IMR-90 (cell line): ENCODE data around the gene ABCC10. TPM values are rescaled to one million over a fixed set of nuclear protein-coding genes. Genes with fewer than 3 reads are reported as not detected.
A peak's percentile ranks its signal among the peaks of the same experiment; 100 is the strongest.

Source experiments
- ATAC-seq: fragments of 200-7000 bp; cut with Tn5 transposase; 2 replicates; pipeline ENCODE4 v1.9.1; 2020; ENCODE audit warnings: low read depth, mild to moderate bottlenecking, moderate library complexity
- BruUV-seq: library from RNA; stranded (reverse); fragments of 400-500 nt; replicated peaks from 2 replicates; lab custom pipeline; 2021; lab: Mats Ljungman, UMichigan
- CTCF ChIA-PET: fragments of 300-600 bp; formaldehyde crosslinking; extraction: SDS; loops from one replicate; lab custom pipeline; 2021; ENCODE audit warnings: antibody characterized with exemption; lab: Yijun Ruan, JAX
- POLR2A ChIA-PET: fragments of 300-600 bp; sonication (Branson Sonifier 250); formaldehyde crosslinking; loops from one replicate; lab custom pipeline; 2022; ENCODE audit warnings: antibody characterized with exemption; ENCODE audit not compliant: unreplicated experiment; lab: Charles Lee
- DNase-seq: peaks from one replicate; pipeline ENCODE4 v3.0.0; 2013
- H2AFZ ChIP-seq: replicated peaks from 2 replicates; pipeline ENCODE3; 2013; ENCODE audit warnings: low read length, mild to moderate bottlenecking; ENCODE audit not compliant: poor library complexity
- H2AK5ac ChIP-seq: 2 replicates; pipeline ENCODE4 v1.6.1; 2013; ENCODE audit warnings: low read depth, low read length, inconsistent platforms
- H2AK9ac ChIP-seq: replicated peaks from 2 replicates; pipeline ENCODE3; 2013; ENCODE audit warnings: mild to moderate bottlenecking, low read depth, low read length, moderate library complexity; ENCODE audit not compliant: poor library complexity
- H2BK120ac ChIP-seq: 2 replicates; pipeline ENCODE4 v1.6.1; 2013; ENCODE audit warnings: low read depth, low read length, inconsistent platforms
- H2BK15ac ChIP-seq: 3 replicates; pipeline ENCODE4 v1.6.1; 2013; ENCODE audit warnings: low read depth, low read length, inconsistent platforms
- H2BK20ac ChIP-seq: 2 replicates; pipeline ENCODE4 v1.6.1; 2013; ENCODE audit warnings: low read depth, mild to moderate bottlenecking, inconsistent platforms, low read length, moderate library complexity
- H2BK5ac ChIP-seq: 2 replicates; pipeline ENCODE4 v1.6.1; 2013; ENCODE audit warnings: mild to moderate bottlenecking, low read depth, low read length, inconsistent platforms; ENCODE audit not compliant: poor library complexity, severe bottlenecking
- H3K14ac ChIP-seq: replicated peaks from 2 replicates; pipeline ENCODE4 v1.6.1; 2013; ENCODE audit warnings: low read depth, low read length, inconsistent platforms
- H3K18ac ChIP-seq: 2 replicates; pipeline ENCODE4 v1.6.1; 2013; ENCODE audit warnings: low read depth, low read length, control low read depth
- H3K23ac ChIP-seq: 2 replicates; pipeline ENCODE4 v1.6.1; 2013; ENCODE audit warnings: low read depth, low read length, inconsistent platforms
- H3K27ac ChIP-seq: 2 replicates; pipeline ENCODE4 v1.5.1; 2013; ENCODE audit warnings: mild to moderate bottlenecking, control low read depth, low read length; ENCODE audit not compliant: insufficient read depth
- H3K27me3 ChIP-seq: 2 replicates; pipeline ENCODE4 v1.6.1; 2013; ENCODE audit warnings: low read length; ENCODE audit not compliant: control insufficient read depth, insufficient read depth
- H3K36me3 ChIP-seq: 2 replicates; pipeline ENCODE4 v1.6.1; 2013; ENCODE audit warnings: low read length, mixed read lengths; ENCODE audit not compliant: control insufficient read depth, insufficient read depth
- H3K4ac ChIP-seq: 2 replicates; pipeline ENCODE4 v1.6.1; 2013; ENCODE audit warnings: low read depth, low read length, inconsistent platforms
- H3K4me1 ChIP-seq: 2 replicates; pipeline ENCODE4 v1.6.1; 2013; ENCODE audit warnings: low read length, mixed read lengths; ENCODE audit not compliant: control insufficient read depth, insufficient read depth
- H3K4me2 ChIP-seq: 2 replicates; pipeline ENCODE4 v1.6.1; 2013; ENCODE audit warnings: low read depth, mild to moderate bottlenecking, control low read depth, low read length, moderate library complexity
- H3K4me3 ChIP-seq: 2 replicates; pipeline ENCODE4 v1.5.1; 2013; ENCODE audit warnings: low read depth, mild to moderate bottlenecking, control low read depth, low read length, moderate library complexity; ENCODE audit not compliant: insufficient read depth
- H3K56ac ChIP-seq: 2 replicates; pipeline ENCODE4 v1.6.1; 2013; ENCODE audit warnings: low read length, inconsistent platforms; ENCODE audit not compliant: insufficient read depth; ENCODE audit errors: extremely low read depth
- H3K79me1 ChIP-seq, 2 experiments: 2 replicates each; pipeline ENCODE4 v1.6.1; 2013; ENCODE audit warnings: low read length in 2 of 2, inconsistent platforms in 1 of 2, low read depth in 1 of 2
- H3K9ac ChIP-seq: 2 replicates; pipeline ENCODE4 v1.6.1; 2013; ENCODE audit warnings: low read depth, low read length, control low read depth
- H3K9me1 ChIP-seq: 2 replicates; pipeline ENCODE4 v1.6.1; 2013; ENCODE audit warnings: low read length, inconsistent platforms; ENCODE audit not compliant: insufficient read depth
- H3K9me3 ChIP-seq: 2 replicates; pipeline ENCODE4 v1.6.1; 2013; ENCODE audit warnings: low read length; ENCODE audit not compliant: control insufficient read depth, insufficient read depth
- H4K20me1 ChIP-seq: 2 replicates; pipeline ENCODE4 v1.6.1; 2013; ENCODE audit warnings: low read length, inconsistent platforms; ENCODE audit not compliant: insufficient read depth
- H4K5ac ChIP-seq: 2 replicates; pipeline ENCODE4 v1.6.1; 2013; ENCODE audit warnings: mild to moderate bottlenecking, low read depth, low read length, control low read depth
- H4K8ac ChIP-seq, 2 experiments: 2 replicates each; pipeline ENCODE4 v1.6.1; 2013; ENCODE audit warnings: low read depth in 2 of 2, low read length in 2 of 2, control low read depth in 1 of 2, inconsistent platforms in 1 of 2
- H4K91ac ChIP-seq: 2 replicates; pipeline ENCODE4 v1.6.1; 2013; ENCODE audit warnings: low read depth, low read length, inconsistent platforms; ENCODE audit not compliant: insufficient read depth
- CEBPB ChIP-seq: IDR thresholded peaks from 2 replicates; pipeline ENCODE4 v1.6.1; 2012; ENCODE audit warnings: low read depth, low read length, improper control_type of control experiment
- FOS ChIP-seq: fragments of 150-350 bp; IDR thresholded peaks from 2 replicates; pipeline ENCODE4 v1.6.1; 2016; ENCODE audit warnings: low read depth, low read length
- MAFK ChIP-seq: IDR thresholded peaks from 2 replicates; pipeline ENCODE4 v1.6.1; 2012; ENCODE audit warnings: low read depth, low read length, improper control_type of control experiment
- MAZ ChIP-seq: IDR thresholded peaks from 2 replicates; pipeline ENCODE4 v1.6.1; 2012; ENCODE audit warnings: low read depth, mild to moderate bottlenecking, low read length, improper control_type of control experiment, moderate library complexity, borderline replicate concordance
- MXI1 ChIP-seq: IDR thresholded peaks from 2 replicates; pipeline ENCODE4 v1.6.1; 2012; ENCODE audit warnings: low read depth, mild to moderate bottlenecking, low read length, moderate library complexity, borderline replicate concordance
- POLR2A ChIP-seq: IDR thresholded peaks from 2 replicates; pipeline ENCODE4 v1.6.1; 2012; ENCODE audit warnings: mild to moderate bottlenecking, low read depth, low read length
- RCOR1 ChIP-seq: IDR thresholded peaks from 2 replicates; pipeline ENCODE4 v1.6.1; 2012; ENCODE audit warnings: mild to moderate bottlenecking, low read length, improper control_type of control experiment; ENCODE audit not compliant: insufficient replicate concordance
- RFX5 ChIP-seq: IDR thresholded peaks from 2 replicates; pipeline ENCODE4 v1.8.0; 2012; ENCODE audit warnings: low read depth, mild to moderate bottlenecking, low read length, moderate library complexity
- SMC3 ChIP-seq: fragments of 150-350 bp; IDR thresholded peaks from 2 replicates; pipeline ENCODE4 v1.6.1; 2016; ENCODE audit warnings: low read depth, mild to moderate bottlenecking, antibody characterized with exemption, low read length, moderate library complexity
- USF2 ChIP-seq: fragments of 150-350 bp; IDR thresholded peaks from 2 replicates; pipeline ENCODE4 v1.6.1; 2017; ENCODE audit warnings: mild to moderate bottlenecking, antibody characterized with exemption, low read length, low read depth
- WGBS, 2 experiments: methylation state at CpG; one replicate each; pipeline versions ENCODE4 v1.1.5 to v1.1.7; 2013; ENCODE audit warnings: missing lambda C conversion rate in 2 of 2; ENCODE audit not compliant: insufficient read length in 1 of 2; ENCODE audit errors: extremely low coverage in 2 of 2; 5-methylcytosine and 5-hydroxymethylcytosine counted together
- dilution Hi-C: fragments of 300-500 bp; cut with HindIII; formaldehyde crosslinking; loops from one replicate; pipeline ENCODE4 v1.14.3; 2018; ENCODE audit warnings: low sequenced_read_pairs; ENCODE audit not compliant: unreplicated experiment
- in situ Hi-C: fragments of 300-500 bp; cut with MboI; formaldehyde crosslinking; loops from 3 replicates; pipeline ENCODE4 v1.14.3; 2019; ENCODE audit warnings: low sequenced_read_pairs, inconsistent platforms, mixed read lengths
- intact Hi-C: fragments of 100-400 bp; cut with micrococcal nuclease; formaldehyde crosslinking; loops from 2 replicates; pipeline ENCODE4 v1.10.0; 2022
- polyA plus RNA-seq, 3 experiments: library from polyadenylated mRNA; depleted of rRNA; stranded (reverse); fragments of >200 nt; gene quantifications; 2 replicates each; pipeline ENCODE4 v1.2.3, GENCODE V29; 2012; ENCODE audit warnings: low replicate concordance in 1 of 3
- total RNA-seq: library from RNA; depleted of rRNA; stranded (reverse); fragments of >200 nt; gene quantifications from 2 replicates; pipeline ENCODE4 v1.2.3, GENCODE V29; 2012
- TF ChIP-seq, protein P1 (sequence below): fragments of 150-350 bp; IDR thresholded peaks from 2 replicates; pipeline ENCODE4 v1.6.1; 2016; ENCODE audit warnings: low read depth, mild to moderate bottlenecking, low read length, moderate library complexity, borderline replicate concordance

ABCC10 gene
- total and polyA plus RNA-seq, 2 of the 4 experiments (the other 2 are of a cell fraction): 7.0 to 26.3 TPM

GRCh38 chr6:43497689-43498088 lies 70.3 kb downstream of the ABCC10 start:
- POLR2A ChIA-PET: no interaction called here
- H2BK20ac ChIP-seq: no peak overlapping the region
- no peak for DNase-seq
- H3K9me1 ChIP-seq: peaks cover 26% of the 10 kb centered on the region
- peaks cover 19% of the 10 kb centered on the region; the same call in 1 of the 2 replicates for H4K20me1 ChIP-seq
- H4K8ac ChIP-seq: no peak overlapping the region; a peak in 1 of 4 replicates
- H3K56ac ChIP-seq: no peak overlapping the region
- no peak overlapping the region for H3K27ac ChIP-seq
- 0 out of 2 replicates have a peak overlapping the region, but pooled peaks have one; percentile 5 for H3K14ac ChIP-seq
- no peak overlapping the region for H3K4me3 ChIP-seq
- H3K4me1 ChIP-seq: peaks cover 38% of the 10 kb centered on the region
- no peak overlapping the region for H2AFZ ChIP-seq
- H3K9ac ChIP-seq: no peak overlapping the region
- no TSS peak for BruUV-seq
- no peak overlapping the region; the same call in 1 of the 2 replicates for H4K91ac ChIP-seq
- peak overlapping the region; percentile 11; the same call in 1 of the 2 replicates for H3K4ac ChIP-seq
- H3K4me2 ChIP-seq: no peak overlapping the region
- ATAC-seq: no peak
- 100% methylated on average over 8 of the region's 12 CpGs; no CpG with 5 or more reads in 1 of the 2 experiments for WGBS, 2 experiments
- H3K27me3 ChIP-seq: no peaks in the 10 kb centered on the region
- no peak overlapping the region for H2BK5ac ChIP-seq
- intact Hi-C loops (loop anchor here (5.0 kb wide), 1 partner anchor 130 kb away; the partner anchor contains the start of gene ZNF318), dilution Hi-C loops (no loop called here), in situ Hi-C loops (loop anchor here (5.0 to 10.0 kb wide), 2 partner anchors 35 to 53 kb away; no protein-coding TSS in a partner anchor)
- peak overlapping the region; percentile 76 for H2AK5ac ChIP-seq
- H3K9me3 ChIP-seq: no peaks in the 10 kb centered on the region
- TF ChIP-seq RFX5 (no peak), FOS (no peak), RCOR1 (no peak), USF2 (no peak), SMC3 (no peak), POLR2A (no peak), MXI1 (no peak), MAZ (no peak), MAFK (no peak), CEBPB (no peak)
- TF ChIP-seq, protein P1, sequence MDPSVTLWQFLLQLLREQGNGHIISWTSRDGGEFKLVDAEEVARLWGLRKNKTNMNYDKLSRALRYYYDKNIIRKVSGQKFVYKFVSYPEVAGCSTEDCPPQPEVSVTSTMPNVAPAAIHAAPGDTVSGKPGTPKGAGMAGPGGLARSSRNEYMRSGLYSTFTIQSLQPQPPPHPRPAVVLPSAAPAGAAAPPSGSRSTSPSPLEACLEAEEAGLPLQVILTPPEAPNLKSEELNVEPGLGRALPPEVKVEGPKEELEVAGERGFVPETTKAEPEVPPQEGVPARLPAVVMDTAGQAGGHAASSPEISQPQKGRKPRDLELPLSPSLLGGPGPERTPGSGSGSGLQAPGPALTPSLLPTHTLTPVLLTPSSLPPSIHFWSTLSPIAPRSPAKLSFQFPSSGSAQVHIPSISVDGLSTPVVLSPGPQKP: no peak
- H2BK15ac ChIP-seq: no peak overlapping the region
- H3K79me1 ChIP-seq: peaks cover 26 to 50% of the 10 kb centered on the region in 2 experiments
- peaks cover 36% of the 10 kb centered on the region for H3K36me3 ChIP-seq
- CTCF ChIA-PET: no interaction called here
- no peak overlapping the region for H2BK120ac ChIP-seq
- H4K5ac ChIP-seq: no peak overlapping the region
- no peak overlapping the region for H2AK9ac ChIP-seq
- H3K23ac ChIP-seq: no peak overlapping the region
- no peak overlapping the region for H3K18ac ChIP-seq
